A673 (cell line): Measurements from ENCODE around the gene IPMK. TPM values are rescaled to one million over a fixed set of nuclear protein-coding genes. Genes with fewer than 3 reads are reported as not detected.

Experiments used
- BruUV-seq: library from RNA; stranded (reverse); fragments of 400-500 nt; replicated peaks from 2 replicates; lab custom pipeline; 2021; lab: Mats Ljungman, UMichigan
- CTCF ChIA-PET: fragments of 300-600 bp; sonication (Branson Sonifier 250); formaldehyde crosslinking; loops from one replicate; lab custom pipeline; 2022; ENCODE audit warnings: antibody characterized with exemption; lab: Charles Lee
- POLR2A ChIA-PET: fragments of 300-600 bp; sonication (Branson Sonifier 250); formaldehyde crosslinking; loops from one replicate; lab custom pipeline; 2022; ENCODE audit warnings: antibody characterized with exemption; ENCODE audit not compliant: low non-redundant PET; lab: Charles Lee
- DNase-seq: peaks from one replicate; pipeline ENCODE4 v3.0.0-alpha.2; 2015; ENCODE audit warnings: low spot score
- H3K27ac ChIP-seq: fragments of 200-600 bp; sonication (generic); 2 replicates; pipeline ENCODE4 v1.5.1; 2016; ENCODE audit warnings: mixed run types, low read depth, mild to moderate bottlenecking, mixed read lengths, antibody characterized with exemption, low read length; ENCODE audit not compliant: poor library complexity, severe bottlenecking
- H3K27me3 ChIP-seq: fragments of 200-600 bp; sonication (generic); replicated peaks from 2 replicates; pipeline ENCODE4 v1.6.1; 2017; ENCODE audit warnings: mixed run types, low read depth, mild to moderate bottlenecking, mixed read lengths, antibody characterized with exemption, low read length; ENCODE audit not compliant: insufficient read depth, poor library complexity
- H3K36me3 ChIP-seq: fragments of 200-600 bp; sonication (generic); 2 replicates; pipeline ENCODE4 v1.6.1; 2016; ENCODE audit warnings: mixed run types, mild to moderate bottlenecking, mixed read lengths, antibody characterized with exemption, low read length; ENCODE audit not compliant: insufficient read depth, poor library complexity, severe bottlenecking
- H3K4me1 ChIP-seq: fragments of 200-600 bp; sonication (generic); 2 replicates; pipeline ENCODE4 v1.6.1; 2017; ENCODE audit warnings: mixed run types, mild to moderate bottlenecking, mixed read lengths, antibody characterized with exemption, low read length; ENCODE audit not compliant: insufficient read depth, poor library complexity, severe bottlenecking
- H3K4me3 ChIP-seq: fragments of 200-600 bp; sonication (generic); 2 replicates; pipeline ENCODE4 v1.5.1; 2016; ENCODE audit warnings: low read depth, mixed run types, mild to moderate bottlenecking, mixed read lengths, low read length; ENCODE audit not compliant: poor library complexity, severe bottlenecking
- H3K9me3 ChIP-seq: fragments of 200-600 bp; sonication (generic); 2 replicates; pipeline ENCODE4 v1.6.1; 2016; ENCODE audit warnings: mixed run types, low read depth, mild to moderate bottlenecking, mixed read lengths, antibody characterized with exemption, low read length; ENCODE audit not compliant: poor library complexity, severe bottlenecking
- CTCF ChIP-seq: fragments of 300-800, 200-600 bp; sonication (generic); conservative IDR thresholded peaks from 2 replicates; pipeline ENCODE4 v1.5.1; 2017; ENCODE audit warnings: low read depth, mild to moderate bottlenecking, antibody characterized with exemption, low read length, moderate library complexity, mixed read lengths
- EZH2 ChIP-seq: fragments of 200-600 bp; sonication (generic); IDR thresholded peaks from 2 replicates; pipeline ENCODE4 v1.6.1; 2017; ENCODE audit warnings: borderline replicate concordance, low read depth, mild to moderate bottlenecking, mixed read lengths, antibody characterized with exemption, low read length; ENCODE audit not compliant: poor library complexity, severe bottlenecking
- intact Hi-C: fragments of 100-400 bp; cut with micrococcal nuclease; formaldehyde crosslinking; loops from one replicate; pipeline ENCODE4 v1.10.0; 2022; ENCODE audit not compliant: unreplicated experiment
- total RNA-seq: library from RNA; stranded (reverse); gene quantifications from 2 replicates; pipeline ENCODE4 v1.2.3, GENCODE V29; 2021

IPMK gene
- total RNA-seq, 1 experiment from 2014 or later, result 8.2 TPM

- H3K4me1 ChIP-seq, result no peaks in the 10 kb centered on the region
- no TSS peak for BruUV-seq
Observed at GRCh38 chr10:58212622-58213021, 55.1 kb downstream of the IPMK start.

DNA sequence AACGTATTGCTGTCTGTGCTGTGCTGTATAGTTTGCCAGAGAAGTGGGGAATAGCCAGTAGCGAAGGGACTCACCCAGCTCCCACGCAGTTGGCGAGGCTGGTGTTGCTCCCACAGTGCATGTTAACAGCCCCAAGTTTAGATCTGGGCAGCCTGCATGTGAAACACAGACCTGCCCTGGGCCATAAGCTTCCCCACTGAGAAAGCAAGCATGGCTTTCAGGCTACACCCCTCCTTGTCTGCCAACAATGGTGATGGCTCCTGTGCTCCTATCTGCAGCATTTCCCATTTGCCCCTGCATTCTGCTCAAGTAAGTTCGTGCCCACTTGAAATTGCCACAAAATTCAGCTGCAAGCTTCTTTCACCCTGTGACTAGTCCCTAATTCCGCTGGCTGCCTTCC lies 57.5 kb downstream of the IPMK start:
- DNase-seq, result no peak
- CTCF ChIA-PET, result no interaction called here
- H3K4me3 ChIP-seq, result no peak overlapping the region
- no peaks in the 10 kb centered on the region for H3K36me3 ChIP-seq
- intact Hi-C loops, result no loop called here
- POLR2A ChIA-PET, result no interaction called here
- no peaks in the 10 kb centered on the region for H3K27me3 ChIP-seq
- no peak for TF ChIP-seq CTCF
- no peak for TF ChIP-seq EZH2
- no TSS peak for BruUV-seq
- no peaks in the 10 kb centered on the region for H3K4me1 ChIP-seq
- no peak overlapping the region for H3K27ac ChIP-seq
- H3K9me3 ChIP-seq, result no peaks in the 10 kb centered on the region

More at GRCh38 chr10:58212622-58213021, 55.1 kb downstream of the IPMK start:
- intact Hi-C loops, result no loop called here
- Histone ChIP-seq H3K9me3 (no peaks in the 10 kb centered on the region), H3K36me3 (no peaks in the 10 kb centered on the region), H3K4me3 (no peak overlapping the region), H3K27me3 (no peaks in the 10 kb centered on the region), H3K27ac (no peak overlapping the region)
- TF ChIP-seq CTCF (no peak), EZH2 (no peak)
- ChIA-PET POLR2A (no interaction called here), CTCF (no interaction called here)
- no peak for DNase-seq

DNA sequence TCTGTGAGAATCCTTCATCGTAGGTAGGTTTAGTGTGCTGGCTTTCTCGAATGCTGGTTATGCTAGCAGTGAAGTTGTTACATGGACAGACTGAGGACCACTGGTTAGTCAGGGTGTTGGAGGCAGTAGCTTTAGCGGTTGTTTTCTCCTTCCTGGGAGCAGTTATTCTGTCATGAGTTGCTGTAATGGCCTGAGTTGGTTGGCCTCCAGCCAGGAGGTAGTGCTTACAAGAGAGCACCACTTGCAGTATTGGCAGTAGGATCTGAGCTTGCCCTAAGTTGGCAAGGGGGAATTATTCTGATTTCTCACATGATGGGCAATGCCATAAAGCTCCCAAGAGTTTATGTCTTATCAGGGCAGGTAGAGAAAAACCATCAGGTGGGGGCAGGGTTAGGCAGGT lies 58.0 kb downstream of the IPMK start:
- no peak overlapping the region for H3K4me3 ChIP-seq
- H3K9me3 ChIP-seq, result no peaks in the 10 kb centered on the region
- no peaks in the 10 kb centered on the region for H3K36me3 ChIP-seq
- TF ChIP-seq EZH2, result no peak
- no peak for TF ChIP-seq CTCF
- DNase-seq, result peak; percentile 8
- intact Hi-C loops, result no loop called here
- no TSS peak for BruUV-seq
- no peaks in the 10 kb centered on the region for H3K4me1 ChIP-seq
- H3K27me3 ChIP-seq, result no peaks in the 10 kb centered on the region
- POLR2A ChIA-PET, result no interaction called here
- CTCF ChIA-PET, result no interaction called here
- no peak overlapping the region for H3K27ac ChIP-seq
